Spleen (tissue), 7 donors: ENCODE measurements around the gene STK11IP.

Source experiments
- POLR2A ChIP-seq, 3 donors: fragments of 450-650 bp; IDR thresholded peaks; one replicate each; pipeline ENCODE4 v1.5.1; 2017; ENCODE audit warnings: antibody characterized with exemption in 3 of 3, mild to moderate bottlenecking in 1 of 3
- POLR2AphosphoS5 ChIP-seq, 3 donors: sonication (generic); formaldehyde crosslinking; IDR thresholded peaks; one replicate each; pipeline ENCODE4 v1.5.1; 2017; ENCODE audit warnings: antibody characterized with exemption in 3 of 3
- TF ChIP-seq, protein P1 (sequence below), 11 experiments: fragments of 200-600 bp in 7 of 11; fragments of 450-650 bp in 4 of 11; sonication (generic) in 4 of 11; IDR thresholded peaks in 8 of 11; conservative IDR thresholded peaks in 3 of 11; 1 replicate in 7 of 11; 2 replicates in 4 of 11; pipeline versions ENCODE4 v1.4.0 to v1.8.0; 2016 to 2021; ENCODE audit warnings: antibody characterized with exemption in 11 of 11, inconsistent platforms in 4 of 11, mild to moderate bottlenecking in 1 of 11
- donor health status: DM: no; HTN: no; CAD: no; lungs with moderate emphysema.
- donor health status: DM: no; HTN: no; CAD: no.
- donor health status: DM: no; HTN: no; CAD: no.

DNA sequence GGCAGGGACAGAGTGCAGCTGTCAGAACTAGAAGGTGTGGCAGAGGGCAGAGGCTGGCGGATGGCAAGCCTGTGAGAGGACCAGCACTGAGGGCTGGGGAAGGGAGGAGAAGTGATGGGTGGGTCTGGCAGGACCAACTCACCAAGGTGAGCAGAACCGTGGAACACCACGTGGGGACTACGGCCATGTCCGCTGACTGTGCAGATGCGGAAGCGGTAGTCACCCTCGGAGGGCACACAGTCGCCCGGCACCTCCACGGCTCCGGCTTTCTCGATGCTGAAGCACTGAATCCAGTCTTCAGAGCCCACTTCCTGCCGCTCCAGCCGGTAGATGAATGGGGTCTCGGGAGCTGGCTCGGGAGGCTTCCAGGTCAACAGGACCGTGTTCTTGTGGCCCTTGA is 30.5 kb upstream of the STK11IP start:
- TF ChIP-seq, protein P1, sequence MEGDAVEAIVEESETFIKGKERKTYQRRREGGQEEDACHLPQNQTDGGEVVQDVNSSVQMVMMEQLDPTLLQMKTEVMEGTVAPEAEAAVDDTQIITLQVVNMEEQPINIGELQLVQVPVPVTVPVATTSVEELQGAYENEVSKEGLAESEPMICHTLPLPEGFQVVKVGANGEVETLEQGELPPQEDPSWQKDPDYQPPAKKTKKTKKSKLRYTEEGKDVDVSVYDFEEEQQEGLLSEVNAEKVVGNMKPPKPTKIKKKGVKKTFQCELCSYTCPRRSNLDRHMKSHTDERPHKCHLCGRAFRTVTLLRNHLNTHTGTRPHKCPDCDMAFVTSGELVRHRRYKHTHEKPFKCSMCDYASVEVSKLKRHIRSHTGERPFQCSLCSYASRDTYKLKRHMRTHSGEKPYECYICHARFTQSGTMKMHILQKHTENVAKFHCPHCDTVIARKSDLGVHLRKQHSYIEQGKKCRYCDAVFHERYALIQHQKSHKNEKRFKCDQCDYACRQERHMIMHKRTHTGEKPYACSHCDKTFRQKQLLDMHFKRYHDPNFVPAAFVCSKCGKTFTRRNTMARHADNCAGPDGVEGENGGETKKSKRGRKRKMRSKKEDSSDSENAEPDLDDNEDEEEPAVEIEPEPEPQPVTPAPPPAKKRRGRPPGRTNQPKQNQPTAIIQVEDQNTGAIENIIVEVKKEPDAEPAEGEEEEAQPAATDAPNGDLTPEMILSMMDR (IDR thresholded peaks at IDR 0.05 in 8 of 11, conservative IDR thresholded peaks at IDR 0.05 in 3 of 11) = no peak
- no peak for TF ChIP-seq POLR2A (IDR thresholded peaks at IDR 0.05)
- TF ChIP-seq POLR2AphosphoS5 (IDR thresholded peaks at IDR 0.05) = no peak
